ENCODE results near the gene MINDY4. TPM values are rescaled to one million over a fixed set of nuclear protein-coding genes. Genes with fewer than 3 reads are reported as not detected.

The MINDY4 gene
- total and polyA plus RNA-seq, 2 donors (not counting 1 experiment from before 2014, with no cell fraction given), result 0.12 to 1.1 TPM

GRCh38 chr7:30859202-30859939 lies 88.2 kb downstream of the MINDY4 start:
- H3K27ac ChIP-seq (ENCODE audit: low read length in 2 of 2), result no peak overlapping the region
- H3K4me2 ChIP-seq (replicated peaks; ENCODE audit: low read depth, low read length, poor library complexity, severe bottlenecking), result no peak overlapping the region
- H4K20me1 ChIP-seq (ENCODE audit: control insufficient read depth, insufficient read depth, low read length, poor library complexity, severe bottlenecking), result no peaks in the 10 kb centered on the region
- POLR2A ChIA-PET, result no interaction called here
- WGBS (ENCODE audit: insufficient coverage), result 97% methylated on average over 10 of the region's 10 CpGs
- no peaks in the 10 kb centered on the region for H3K9me3 ChIP-seq (ENCODE audit: control extremely low read depth in 1 of 3, control insufficient read depth in 2 of 3, insufficient read depth in 1 of 3, low read length in 2 of 3)
- H3K27ac Mint-ChIP-seq, result no peak overlapping the region
- no peak for ATAC-seq (ENCODE audit: low read depth)
- no peaks in the 10 kb centered on the region for H3K27me3 ChIP-seq (replicated peaks in 1 of 4; ENCODE audit: control extremely low read depth in 1 of 4, control insufficient read depth in 3 of 4, insufficient read depth in 4 of 4, low read length in 3 of 4)
- H3K4me1 ChIP-seq (ENCODE audit: control insufficient read depth in 2 of 2, insufficient read depth in 2 of 2, low read length in 2 of 2), result no peaks in the 10 kb centered on the region
- no peak for DNase-seq
- no peaks in the 10 kb centered on the region for H3K9me3 Mint-ChIP-seq (ENCODE audit: insufficient read depth)
- no peaks in the 10 kb centered on the region for H3K79me2 ChIP-seq (ENCODE audit: control insufficient read depth, insufficient read depth, low read length)
- no peak overlapping the region for H3K4me3 Mint-ChIP-seq
- no peak overlapping the region for H3K4me3 ChIP-seq (ENCODE audit: control extremely low read depth in 1 of 5, extremely low read depth in 1 of 5, insufficient read depth in 1 of 5, low read depth in 2 of 5, low read length in 4 of 5)
- intact Hi-C loops (cut with micrococcal nuclease), result no loop called here
- CTCF ChIA-PET, result no interaction called here
- no peak overlapping the region for H2AFZ ChIP-seq (ENCODE audit: insufficient read depth, low read depth, low read length, poor library complexity, severe bottlenecking)
- H3K36me3 ChIP-seq (replicated peaks in 1 of 2; ENCODE audit: control extremely low read depth in 1 of 2, control insufficient read depth in 1 of 2, extremely low read depth in 1 of 2, insufficient read depth in 2 of 2, low read length in 1 of 2), result no peaks in the 10 kb centered on the region
- H3K9ac ChIP-seq (ENCODE audit: low read length), result no peak overlapping the region
- no peaks in the 10 kb centered on the region for H3K27me3 Mint-ChIP-seq
- TF ChIP-seq EZH2 (IDR thresholded peaks at IDR 0.05; ENCODE audit: borderline replicate concordance, insufficient read depth, low read depth, low read length, poor library complexity, severe bottlenecking) (no peak), CTCF (IDR thresholded peaks at IDR 0.05) (no peak)
- no peaks in the 10 kb centered on the region for H3K4me1 Mint-ChIP-seq

GRCh38 chr7:30859940-30860496 lies 88.8 kb downstream of the MINDY4 start:
- Mint-ChIP-seq H3K9me3 (ENCODE audit: insufficient read depth) (no peaks in the 10 kb centered on the region), H3K4me3 (no peak overlapping the region), H3K27me3 (no peaks in the 10 kb centered on the region), H3K4me1 (no peaks in the 10 kb centered on the region), H3K27ac (no peak overlapping the region)
- Histone ChIP-seq H3K4me2 (replicated peaks; ENCODE audit: low read depth, low read length, poor library complexity, severe bottlenecking) (no peak overlapping the region), H4K20me1 (ENCODE audit: control insufficient read depth, insufficient read depth, low read length, poor library complexity, severe bottlenecking) (no peaks in the 10 kb centered on the region), H3K9ac (ENCODE audit: low read length) (no peak overlapping the region), H3K4me3 (ENCODE audit: control extremely low read depth in 1 of 5, extremely low read depth in 1 of 5, insufficient read depth in 1 of 5, low read depth in 2 of 5, low read length in 4 of 5) (no peak overlapping the region), H3K9me3 (ENCODE audit: control extremely low read depth in 1 of 3, control insufficient read depth in 2 of 3, insufficient read depth in 1 of 3, low read length in 2 of 3) (no peaks in the 10 kb centered on the region), H3K4me1 (ENCODE audit: control insufficient read depth in 2 of 2, insufficient read depth in 2 of 2, low read length in 2 of 2) (no peaks in the 10 kb centered on the region), H3K36me3 (replicated peaks in 1 of 2; ENCODE audit: control extremely low read depth in 1 of 2, control insufficient read depth in 1 of 2, extremely low read depth in 1 of 2, insufficient read depth in 2 of 2, low read length in 1 of 2) (no peaks in the 10 kb centered on the region), H3K27ac (ENCODE audit: low read length in 2 of 2) (no peak overlapping the region), H3K79me2 (ENCODE audit: control insufficient read depth, insufficient read depth, low read length) (no peaks in the 10 kb centered on the region), H3K27me3 (replicated peaks in 1 of 4; ENCODE audit: control extremely low read depth in 1 of 4, control insufficient read depth in 3 of 4, insufficient read depth in 4 of 4, low read length in 3 of 4) (no peaks in the 10 kb centered on the region), H2AFZ (ENCODE audit: insufficient read depth, low read depth, low read length, poor library complexity, severe bottlenecking) (no peak overlapping the region)
- ChIA-PET CTCF (no interaction called here), POLR2A (no interaction called here)
- ATAC-seq (ENCODE audit: low read depth), result no peak
- DNase-seq, result no peak
- intact Hi-C loops (cut with micrococcal nuclease), result no loop called here
- no peak for TF ChIP-seq EZH2 (IDR thresholded peaks at IDR 0.05; ENCODE audit: borderline replicate concordance, insufficient read depth, low read depth, low read length, poor library complexity, severe bottlenecking)
- TF ChIP-seq CTCF (IDR thresholded peaks at IDR 0.05), result no peak
- WGBS (ENCODE audit: insufficient coverage), result 93% methylated on average over 13 of the region's 13 CpGs
